ENCODE data around the gene ID1.

ID1 gene

GRCh38 chr20:31652917-31653396, 47.9 kb downstream of the ID1 start:
- no peak overlapping the region for H3K4me3 Mint-ChIP-seq
- no peak overlapping the region for H3K27ac Mint-ChIP-seq
- H3K9me3 Mint-ChIP-seq = no peaks in the 10 kb centered on the region
- DNase-seq = no peak
- no peaks in the 10 kb centered on the region for H3K4me1 Mint-ChIP-seq
- peaks cover 29% of the 10 kb centered on the region for H3K27me3 Mint-ChIP-seq (ENCODE audit: low read depth, poor library complexity)
- H3K36me3 Mint-ChIP-seq (ENCODE audit: low read depth) = no peaks in the 10 kb centered on the region
- no peak for TF ChIP-seq CTCF (IDR thresholded peaks at IDR 0.05)

GRCh38 chr20:31653561-31653960, 48.5 kb downstream of the ID1 start:
- Mint-ChIP-seq H3K9me3 (no peaks in the 10 kb centered on the region), H3K4me1 (no peaks in the 10 kb centered on the region), H3K4me3 (no peak overlapping the region), H3K27ac (no peak overlapping the region), H3K36me3 (ENCODE audit: low read depth) (no peaks in the 10 kb centered on the region), H3K27me3 (ENCODE audit: low read depth, poor library complexity) (peaks cover 29% of the 10 kb centered on the region)
- no peak for TF ChIP-seq CTCF (IDR thresholded peaks at IDR 0.05)
- DNase-seq = no peak

- H3K9me3 Mint-ChIP-seq = no peaks in the 10 kb centered on the region
- H3K27ac Mint-ChIP-seq = no peak overlapping the region
- H3K4me3 Mint-ChIP-seq = no peak overlapping the region
- no peaks in the 10 kb centered on the region for H3K4me1 Mint-ChIP-seq
- no peaks in the 10 kb centered on the region for H3K36me3 Mint-ChIP-seq (ENCODE audit: low read depth)
- TF ChIP-seq CTCF (IDR thresholded peaks at IDR 0.05) = no peak
- no peak for DNase-seq
- peaks cover 26% of the 10 kb centered on the region for H3K27me3 Mint-ChIP-seq (ENCODE audit: low read depth, poor library complexity)
Measured at GRCh38 chr20:31654534-31654933, 49.4 kb downstream of the ID1 start.
